H1 (cell line): ENCODE data around the gene PRRT1B. TPM values are rescaled to one million over a fixed set of nuclear protein-coding genes. Genes with fewer than 3 reads are reported as not detected.

Experiments
- CTCF ChIA-PET: fragments of 300-600 bp; sonication (Branson Sonifier 250); formaldehyde crosslinking; loops from one replicate; lab custom pipeline; 2021; ENCODE audit not compliant: partially characterized antibody; lab: Charles Lee
- POLR2A ChIA-PET: fragments of 300-600 bp; sonication (Branson Sonifier 250); formaldehyde crosslinking; loops from one replicate; lab custom pipeline; 2021; ENCODE audit warnings: inconsistent platforms; ENCODE audit not compliant: partially characterized antibody; lab: Charles Lee
- DNase-seq, 2 experiments: peaks; one replicate each; pipeline versions ENCODE4 v3.0.0 to v3.0.0-alpha.2; 2010 to 2022; ENCODE audit warnings: low spot score in 2 of 2, low read depth in 1 of 2, mixed read lengths in 1 of 2
- FAIRE-seq: peaks from 2 replicates; lab custom pipeline; 2011; peaks lifted over from hg19 to GRCh38; lab: Jason Lieb, UNC
- H2AFZ ChIP-seq: 2 replicates; pipeline ENCODE4 v1.8.1; 2012; ENCODE audit warnings: low read length, inconsistent platforms
- H2AK5ac ChIP-seq: 2 replicates; pipeline ENCODE4 v1.6.1; 2013; ENCODE audit warnings: low read depth, low read length
- H2BK120ac ChIP-seq: replicated peaks from 2 replicates; pipeline ENCODE3; 2013; ENCODE audit warnings: low read depth, low read length, inconsistent platforms
- H2BK12ac ChIP-seq: 2 replicates; pipeline ENCODE4 v1.6.1; 2013; ENCODE audit warnings: low read depth, low read length
- H2BK15ac ChIP-seq: 2 replicates; pipeline ENCODE4 v1.6.1; 2013; ENCODE audit warnings: low read length
- H2BK20ac ChIP-seq: 2 replicates; pipeline ENCODE4 v1.6.1; 2013; ENCODE audit warnings: low read length
- H2BK5ac ChIP-seq: 2 replicates; pipeline ENCODE4 v1.6.1; 2013; ENCODE audit warnings: low read depth, low read length
- H3K14ac ChIP-seq: 2 replicates; pipeline ENCODE4 v1.6.1; 2013; ENCODE audit warnings: inconsistent platforms; ENCODE audit not compliant: insufficient read length
- H3K18ac ChIP-seq: 2 replicates; pipeline ENCODE4 v1.6.1; 2013; ENCODE audit warnings: low read length; ENCODE audit errors: extremely low read depth
- H3K23ac ChIP-seq: 2 replicates; pipeline ENCODE4 v1.6.1; 2013; ENCODE audit warnings: inconsistent platforms; ENCODE audit not compliant: insufficient read length
- H3K23me2 ChIP-seq: 2 replicates; pipeline ENCODE4 v1.6.1; 2013; ENCODE audit warnings: low read depth, low read length
- H3K27ac ChIP-seq: 2 replicates; pipeline ENCODE4 v1.6.1; 2011; ENCODE audit warnings: low read depth, low read length, inconsistent platforms
- H3K27me3 ChIP-seq, 4 experiments: replicated peaks in 1 of 4; 1 replicate in 1 of 4; 2 replicates in 3 of 4; pipeline versions ENCODE4 v1.6.1 to v1.8.1; 2011 to 2013; ENCODE audit warnings: low read length in 3 of 4, mild to moderate bottlenecking in 3 of 4, inconsistent platforms in 2 of 4, mixed read lengths in 2 of 4, moderate library complexity in 1 of 4; ENCODE audit not compliant: control insufficient read depth in 3 of 4, insufficient read depth in 3 of 4; ENCODE audit errors: extremely low read depth in 1 of 4
- H3K36me3 ChIP-seq, 4 experiments: 2 replicates each; pipeline versions ENCODE4 v1.6.1 to v1.8.1; 2011 to 2013; ENCODE audit warnings: mild to moderate bottlenecking in 4 of 4, low read length in 3 of 4, moderate library complexity in 2 of 4, control low read depth in 1 of 4, inconsistent platforms in 1 of 4; ENCODE audit not compliant: insufficient read depth in 4 of 4, control insufficient read depth in 2 of 4
- H3K4ac ChIP-seq: replicated peaks from 2 replicates; pipeline ENCODE3; 2013; ENCODE audit warnings: low read length, low read depth, mixed read lengths, inconsistent platforms; ENCODE audit not compliant: insufficient read length
- H3K4me1 ChIP-seq, 4 experiments: replicated peaks in 1 of 4; 1 replicate in 1 of 4; 2 replicates in 3 of 4; pipeline versions ENCODE4 v1.6.1 to v1.8.1; 2011 to 2013; ENCODE audit warnings: low read length in 3 of 4, inconsistent platforms in 2 of 4, mixed read lengths in 1 of 4; ENCODE audit not compliant: insufficient read depth in 4 of 4, control insufficient read depth in 3 of 4
- H3K4me2 ChIP-seq, 2 experiments: 2 replicates each; pipeline versions ENCODE4 v1.6.1 to v1.8.1; 2011 to 2013; ENCODE audit warnings: low read depth in 2 of 2, low read length in 2 of 2, control low read depth in 1 of 2, inconsistent platforms in 1 of 2, mild to moderate bottlenecking in 1 of 2; ENCODE audit not compliant: insufficient read depth in 1 of 2
- H3K4me3 ChIP-seq, 4 experiments: fragments of 200-600, 300-600 bp in 1 of 4; sonication (generic), shearing (Covaris generic), sonication (Bioruptor Twin) in 1 of 4; 2 replicates each; pipeline versions ENCODE4 v1.5.1 to v1.8.1; 2011 to 2016; ENCODE audit warnings: low read length in 4 of 4, low read depth in 3 of 4, control low read depth in 2 of 4, inconsistent platforms in 2 of 4, mild to moderate bottlenecking in 2 of 4, mixed read lengths in 1 of 4, moderate library complexity in 1 of 4; ENCODE audit not compliant: insufficient read depth in 2 of 4; ENCODE audit errors: extremely low read depth in 1 of 4
- H3K56ac ChIP-seq: replicated peaks from 2 replicates; pipeline ENCODE3; 2013; ENCODE audit warnings: low read depth, mild to moderate bottlenecking, mixed read lengths, low read length, inconsistent platforms; ENCODE audit not compliant: insufficient read length
- H3K79me1 ChIP-seq: 2 replicates; pipeline ENCODE4 v1.6.1; 2013; ENCODE audit warnings: low read depth, low read length, control low read depth
- H3K79me2 ChIP-seq, 2 experiments: 2 replicates each; pipeline versions ENCODE4 v1.6.1 to v1.8.1; 2012 to 2013; ENCODE audit warnings: low read length in 2 of 2, mild to moderate bottlenecking in 2 of 2, inconsistent platforms in 1 of 2; ENCODE audit not compliant: insufficient read depth in 2 of 2, control insufficient read depth in 1 of 2
- H3K9ac ChIP-seq, 4 experiments: replicated peaks in 1 of 4; 1 replicate in 1 of 4; 2 replicates in 3 of 4; pipeline versions ENCODE4 v1.6.1 to v1.8.1; 2011 to 2013; ENCODE audit warnings: low read depth in 3 of 4, low read length in 3 of 4, control low read depth in 2 of 4, mild to moderate bottlenecking in 2 of 4, moderate library complexity in 2 of 4, inconsistent platforms in 1 of 4; ENCODE audit errors: extremely low read depth in 1 of 4
- H3K9me3 ChIP-seq, 2 experiments: 2 replicates each; pipeline versions ENCODE4 v1.6.1 to v1.8.1; 2012 to 2013; ENCODE audit warnings: mild to moderate bottlenecking in 2 of 2, moderate library complexity in 2 of 2, control low read depth in 1 of 2, inconsistent platforms in 1 of 2, low read depth in 1 of 2, low read length in 1 of 2, mixed read lengths in 1 of 2; ENCODE audit not compliant: insufficient read depth in 2 of 2
- H4K20me1 ChIP-seq, 2 experiments: replicated peaks in 1 of 2; 2 replicates each; pipeline versions ENCODE3 to v1.8.1; 2011 to 2013; ENCODE audit warnings: inconsistent platforms in 2 of 2, low read length in 2 of 2, mild to moderate bottlenecking in 1 of 2; ENCODE audit not compliant: insufficient read depth in 2 of 2, control insufficient read depth in 1 of 2
- H4K5ac ChIP-seq: 2 replicates; pipeline ENCODE4 v1.6.1; 2013; ENCODE audit warnings: low read length, low read depth, mixed read lengths, inconsistent platforms; ENCODE audit not compliant: insufficient read length
- H4K8ac ChIP-seq: 2 replicates; pipeline ENCODE4 v1.8.0; 2013; ENCODE audit warnings: mild to moderate bottlenecking, moderate library complexity, low read length, inconsistent platforms; ENCODE audit not compliant: insufficient read depth; ENCODE audit errors: extremely low read depth
- H4K91ac ChIP-seq: replicated peaks from 2 replicates; pipeline ENCODE3; 2013; ENCODE audit warnings: low read length, mixed read lengths, inconsistent platforms; ENCODE audit not compliant: insufficient read length
- CBX5 ChIP-seq: fragments of 300-800, 300-1000 bp; sonication (generic); IDR thresholded peaks from 2 replicates; pipeline ENCODE4 v1.7.1; 2016; ENCODE audit warnings: antibody characterized with exemption, low read length, low read depth
- CTBP2 ChIP-seq: IDR thresholded peaks from 2 replicates; pipeline ENCODE4 v1.7.0; 2011; ENCODE audit warnings: borderline replicate concordance, mild to moderate bottlenecking, moderate library complexity, mixed read lengths, low read length; ENCODE audit not compliant: insufficient read depth, insufficient read length
- CTCF ChIP-seq, 3 experiments: IDR thresholded peaks; 1 replicate in 2 of 3; 2 replicates in 1 of 3; pipeline versions ENCODE4 v1.5.1 to v1.6.1; 2011; ENCODE audit warnings: low read length in 3 of 3, mild to moderate bottlenecking in 3 of 3, inconsistent platforms in 2 of 3, low read depth in 1 of 3, moderate library complexity in 1 of 3; ENCODE audit not compliant: insufficient read depth in 1 of 3; ENCODE audit errors: control extremely low read depth in 1 of 3
- FOSL1 ChIP-seq: IDR thresholded peaks from 2 replicates; pipeline ENCODE4 v1.6.1; 2011; ENCODE audit warnings: mild to moderate bottlenecking, low read depth, low read length, moderate library complexity; ENCODE audit not compliant: insufficient read depth
- GABPA ChIP-seq: IDR thresholded peaks from 2 replicates; pipeline ENCODE4 v1.6.1; 2011; ENCODE audit warnings: mild to moderate bottlenecking, low read length, moderate library complexity, borderline replicate concordance; ENCODE audit not compliant: insufficient read depth
- HDAC2 ChIP-seq, 2 experiments: fragments of 300-600 bp in 1 of 2; sonication (generic) in 1 of 2; IDR thresholded peaks; 2 replicates each; pipeline ENCODE4 v1.6.1; 2011 to 2012; ENCODE audit warnings: low read depth in 2 of 2, low read length in 2 of 2, mild to moderate bottlenecking in 2 of 2, moderate library complexity in 2 of 2, borderline replicate concordance in 1 of 2, inconsistent platforms in 1 of 2
- POLR2A ChIP-seq, 2 experiments: IDR thresholded peaks; 1 replicate in 1 of 2; 2 replicates in 1 of 2; pipeline ENCODE4 v1.6.1; 2011; ENCODE audit warnings: low read depth in 2 of 2, low read length in 2 of 2, mild to moderate bottlenecking in 2 of 2; ENCODE audit errors: control extremely low read depth in 1 of 2
- TCF12 ChIP-seq: IDR thresholded peaks from 2 replicates; pipeline ENCODE4 v1.6.1; 2011; ENCODE audit warnings: low read depth, mild to moderate bottlenecking, low read length
- TEAD4 ChIP-seq: IDR thresholded peaks from 2 replicates; pipeline ENCODE4 v1.6.1; 2012; ENCODE audit warnings: low read depth, low read length, inconsistent platforms, mixed read lengths
- WGBS, 2 experiments: shearing (Covaris generic) in 1 of 2; methylation state at CpG; one replicate each; pipeline versions ENCODE4 v1.1.6 to v1.1.7; 2013 to 2015; ENCODE audit warnings: low lambda C conversion rate in 2 of 2, mixed read lengths in 2 of 2, inconsistent platforms in 1 of 2, low coverage in 1 of 2, missing lambda C conversion rate in 1 of 2; ENCODE audit not compliant: insufficient replicate concordance in 2 of 2, insufficient coverage in 1 of 2, insufficient read length in 1 of 2; ENCODE audit errors: extremely low coverage in 1 of 2, missing lambda C conversion rate in 1 of 2; 5-methylcytosine and 5-hydroxymethylcytosine counted together
- polyA plus RNA-seq, 7 experiments: library from polyadenylated mRNA; depleted of rRNA in 3 of 7; stranded (reverse) in 5 of 7; unstranded in 2 of 7; fragments of >200 nt in 5 of 7; fragments of 200-250 nt in 2 of 7; gene quantifications; 1 replicate in 5 of 7; 2 replicates in 1 of 7; 4 replicates in 1 of 7; pipeline versions ENCODE4 v1.2.1 to v1.2.3, GENCODE V29; 2011 to 2013; ENCODE audit warnings: missing spikeins in 2 of 7, mixed read lengths in 2 of 7
- total RNA-seq: library from RNA; stranded (reverse); fragmentation: NEBNext Ultra II Directional; extraction: Animal tissue kit (Norgen Biotek cat#: 25700); gene quantifications from 2 replicates; pipeline ENCODE4 v1.2.1, GENCODE V29; 2021

The PRRT1B gene
- total and polyA plus RNA-seq, 2 of the 8 experiments (the other 6 are each of a cell fraction or from before 2014, with no cell fraction given): 0.30 to 1.2 TPM

- FAIRE-seq: no peak
- H3K36me3 ChIP-seq: peaks cover 5 to 6% (median 5%) of the 10 kb centered on the region in 4 experiments; a peak in 7 of 8 replicates
- no peak overlapping the region for H4K5ac ChIP-seq
- no peak overlapping the region; the same call in 1 of the 2 replicates for H2BK5ac ChIP-seq
- no peak overlapping the region for H2AFZ ChIP-seq
- H3K27me3 ChIP-seq: no peaks in the 10 kb centered on the region
- H3K27ac ChIP-seq: no peak overlapping the region
- no peak overlapping the region for H3K9ac ChIP-seq
- no peak overlapping the region for H3K23ac ChIP-seq
- POLR2A ChIA-PET: interaction anchor here (1.3 kb wide), 1 partner anchor 10 kb away, joined by 3 read pairs; no protein-coding TSS in a partner anchor
- H2AK5ac ChIP-seq: no peak overlapping the region
- H2BK120ac ChIP-seq: no peak overlapping the region
- H3K56ac ChIP-seq: no peak overlapping the region
- H2BK12ac ChIP-seq: no peak overlapping the region
- no peak overlapping the region for H3K4ac ChIP-seq
- no peak overlapping the region; the same call in 1 of the 2 replicates for H3K18ac ChIP-seq
- no peak overlapping the region for H3K14ac ChIP-seq
- H3K4me2 ChIP-seq: no peak overlapping the region
- H4K91ac ChIP-seq: no peak overlapping the region
- no peaks in the 10 kb centered on the region for H3K9me3 ChIP-seq
- H3K79me1 ChIP-seq: 0 out of 2 replicates have a peak, but pooled peaks cover 1% of the 10 kb centered on the region
- H3K4me1 ChIP-seq: no peaks in the 10 kb centered on the region
- H3K4me3 ChIP-seq: no peak overlapping the region
- no peaks in the 10 kb centered on the region for H3K23me2 ChIP-seq
- CTCF ChIA-PET: interaction anchor here (0.7 to 5.8 kb wide), 4 partner anchors 10 to 155 kb away, joined by 3 to 82 read pairs (median 4); partner anchors contain the start of gene RAPGEF1
- DNase-seq: no peak
- 94% methylated on average over 20 of the region's 20 CpGs; no CpG with 5 or more reads in 1 of the 2 experiments for WGBS, 2 experiments
- peaks cover 2 to 3% of the 10 kb centered on the region in 2 experiments for H4K20me1 ChIP-seq
- H4K8ac ChIP-seq: no peak overlapping the region
- H3K79me2 ChIP-seq: no peaks in the 10 kb centered on the region
- H2BK20ac ChIP-seq: no peak overlapping the region
- H2BK15ac ChIP-seq: no peak overlapping the region
- TF ChIP-seq HDAC2 (IDR thresholded peaks at IDR 0.05; ENCODE audit: borderline replicate concordance in 1 of 2, low read depth in 2 of 2, low read length in 2 of 2) (no peak), TEAD4 (no peak), CTCF (IDR thresholded peaks at IDR 0.05; ENCODE audit: control extremely low read depth in 1 of 3, insufficient read depth in 1 of 3, low read depth in 1 of 3, low read length in 3 of 3) (no peak), CBX5 (no peak), FOSL1 (no peak), TCF12 (no peak), GABPA (no peak), POLR2A (IDR thresholded peaks at IDR 0.05; ENCODE audit: control extremely low read depth in 1 of 2, low read depth in 2 of 2, low read length in 2 of 2) (no peak), CTBP2 (no peak)
Observed at GRCh38 chr9:131594906-131595665, 49.8 kb downstream of the PRRT1B start.
